ENCODE data around the gene TAS2R20.

Gene TAS2R20

DNA sequence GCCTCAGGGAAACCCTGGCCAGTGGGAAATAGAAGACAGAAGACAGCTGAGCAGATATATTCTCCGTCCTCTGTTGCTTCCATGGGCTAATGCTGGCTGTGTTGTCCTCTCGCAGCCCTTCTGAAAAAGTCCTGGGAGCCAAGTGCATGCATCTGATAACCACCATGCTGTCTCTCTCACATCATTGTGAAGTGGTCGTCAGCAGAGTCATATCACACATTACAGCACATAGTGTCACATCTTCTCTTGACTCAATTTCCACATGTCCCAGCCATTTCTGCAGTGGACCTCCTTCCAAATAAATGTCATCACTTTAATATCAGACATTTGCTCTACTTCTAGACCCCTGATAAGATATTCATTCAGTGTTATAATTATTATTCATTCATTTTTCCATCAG lies 3.8 kb downstream of the TAS2R20 start:
- no peak for ATAC-seq
- TF ChIP-seq, protein P1, sequence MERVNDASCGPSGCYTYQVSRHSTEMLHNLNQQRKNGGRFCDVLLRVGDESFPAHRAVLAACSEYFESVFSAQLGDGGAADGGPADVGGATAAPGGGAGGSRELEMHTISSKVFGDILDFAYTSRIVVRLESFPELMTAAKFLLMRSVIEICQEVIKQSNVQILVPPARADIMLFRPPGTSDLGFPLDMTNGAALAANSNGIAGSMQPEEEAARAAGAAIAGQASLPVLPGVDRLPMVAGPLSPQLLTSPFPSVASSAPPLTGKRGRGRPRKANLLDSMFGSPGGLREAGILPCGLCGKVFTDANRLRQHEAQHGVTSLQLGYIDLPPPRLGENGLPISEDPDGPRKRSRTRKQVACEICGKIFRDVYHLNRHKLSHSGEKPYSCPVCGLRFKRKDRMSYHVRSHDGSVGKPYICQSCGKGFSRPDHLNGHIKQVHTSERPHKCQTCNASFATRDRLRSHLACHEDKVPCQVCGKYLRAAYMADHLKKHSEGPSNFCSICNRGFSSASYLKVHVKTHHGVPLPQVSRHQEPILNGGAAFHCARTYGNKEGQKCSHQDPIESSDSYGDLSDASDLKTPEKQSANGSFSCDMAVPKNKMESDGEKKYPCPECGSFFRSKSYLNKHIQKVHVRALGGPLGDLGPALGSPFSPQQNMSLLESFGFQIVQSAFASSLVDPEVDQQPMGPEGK (CRISPR knock-in tag; IDR thresholded peaks at IDR 0.05; ENCODE audit: borderline replicate concordance): no peak
- no peak for TF ChIP-seq ARNTL (CRISPR knock-in tag; IDR thresholded peaks at IDR 0.05; ENCODE audit: borderline replicate concordance, low read depth)
- no peak for TF ChIP-seq BACH2 (CRISPR knock-in tag; IDR thresholded peaks at IDR 0.05; ENCODE audit: borderline replicate concordance)
- TF ChIP-seq OSR1 (CRISPR knock-in tag; IDR thresholded peaks at IDR 0.05): no peak
- TF ChIP-seq, protein P2, sequence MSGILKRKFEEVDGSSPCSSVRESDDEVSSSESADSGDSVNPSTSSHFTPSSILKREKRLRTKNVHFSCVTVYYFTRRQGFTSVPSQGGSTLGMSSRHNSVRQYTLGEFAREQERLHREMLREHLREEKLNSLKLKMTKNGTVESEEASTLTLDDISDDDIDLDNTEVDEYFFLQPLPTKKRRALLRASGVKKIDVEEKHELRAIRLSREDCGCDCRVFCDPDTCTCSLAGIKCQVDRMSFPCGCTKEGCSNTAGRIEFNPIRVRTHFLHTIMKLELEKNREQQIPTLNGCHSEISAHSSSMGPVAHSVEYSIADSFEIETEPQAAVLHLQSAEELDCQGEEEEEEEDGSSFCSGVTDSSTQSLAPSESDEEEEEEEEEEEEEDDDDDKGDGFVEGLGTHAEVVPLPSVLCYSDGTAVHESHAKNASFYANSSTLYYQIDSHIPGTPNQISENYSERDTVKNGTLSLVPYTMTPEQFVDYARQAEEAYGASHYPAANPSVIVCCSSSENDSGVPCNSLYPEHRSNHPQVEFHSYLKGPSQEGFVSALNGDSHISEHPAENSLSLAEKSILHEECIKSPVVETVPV (CRISPR knock-in tag; IDR thresholded peaks at IDR 0.05): no peak
- TF ChIP-seq RARB (CRISPR knock-in tag; IDR thresholded peaks at IDR 0.05): no peak
- TF ChIP-seq, protein P3, sequence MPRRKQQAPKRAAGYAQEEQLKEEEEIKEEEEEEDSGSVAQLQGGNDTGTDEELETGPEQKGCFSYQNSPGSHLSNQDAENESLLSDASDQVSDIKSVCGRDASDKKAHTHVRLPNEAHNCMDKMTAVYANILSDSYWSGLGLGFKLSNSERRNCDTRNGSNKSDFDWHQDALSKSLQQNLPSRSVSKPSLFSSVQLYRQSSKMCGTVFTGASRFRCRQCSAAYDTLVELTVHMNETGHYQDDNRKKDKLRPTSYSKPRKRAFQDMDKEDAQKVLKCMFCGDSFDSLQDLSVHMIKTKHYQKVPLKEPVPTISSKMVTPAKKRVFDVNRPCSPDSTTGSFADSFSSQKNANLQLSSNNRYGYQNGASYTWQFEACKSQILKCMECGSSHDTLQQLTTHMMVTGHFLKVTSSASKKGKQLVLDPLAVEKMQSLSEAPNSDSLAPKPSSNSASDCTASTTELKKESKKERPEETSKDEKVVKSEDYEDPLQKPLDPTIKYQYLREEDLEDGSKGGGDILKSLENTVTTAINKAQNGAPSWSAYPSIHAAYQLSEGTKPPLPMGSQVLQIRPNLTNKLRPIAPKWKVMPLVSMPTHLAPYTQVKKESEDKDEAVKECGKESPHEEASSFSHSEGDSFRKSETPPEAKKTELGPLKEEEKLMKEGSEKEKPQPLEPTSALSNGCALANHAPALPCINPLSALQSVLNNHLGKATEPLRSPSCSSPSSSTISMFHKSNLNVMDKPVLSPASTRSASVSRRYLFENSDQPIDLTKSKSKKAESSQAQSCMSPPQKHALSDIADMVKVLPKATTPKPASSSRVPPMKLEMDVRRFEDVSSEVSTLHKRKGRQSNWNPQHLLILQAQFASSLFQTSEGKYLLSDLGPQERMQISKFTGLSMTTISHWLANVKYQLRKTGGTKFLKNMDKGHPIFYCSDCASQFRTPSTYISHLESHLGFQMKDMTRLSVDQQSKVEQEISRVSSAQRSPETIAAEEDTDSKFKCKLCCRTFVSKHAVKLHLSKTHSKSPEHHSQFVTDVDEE (CRISPR knock-in tag; IDR thresholded peaks at IDR 0.05): no peak
- no peak for TF ChIP-seq GLIS3 (CRISPR knock-in tag; IDR thresholded peaks at IDR 0.05)
- no peak for TF ChIP-seq ZNF8 (CRISPR knock-in tag; IDR thresholded peaks at IDR 0.05)
- TF ChIP-seq, protein P4, sequence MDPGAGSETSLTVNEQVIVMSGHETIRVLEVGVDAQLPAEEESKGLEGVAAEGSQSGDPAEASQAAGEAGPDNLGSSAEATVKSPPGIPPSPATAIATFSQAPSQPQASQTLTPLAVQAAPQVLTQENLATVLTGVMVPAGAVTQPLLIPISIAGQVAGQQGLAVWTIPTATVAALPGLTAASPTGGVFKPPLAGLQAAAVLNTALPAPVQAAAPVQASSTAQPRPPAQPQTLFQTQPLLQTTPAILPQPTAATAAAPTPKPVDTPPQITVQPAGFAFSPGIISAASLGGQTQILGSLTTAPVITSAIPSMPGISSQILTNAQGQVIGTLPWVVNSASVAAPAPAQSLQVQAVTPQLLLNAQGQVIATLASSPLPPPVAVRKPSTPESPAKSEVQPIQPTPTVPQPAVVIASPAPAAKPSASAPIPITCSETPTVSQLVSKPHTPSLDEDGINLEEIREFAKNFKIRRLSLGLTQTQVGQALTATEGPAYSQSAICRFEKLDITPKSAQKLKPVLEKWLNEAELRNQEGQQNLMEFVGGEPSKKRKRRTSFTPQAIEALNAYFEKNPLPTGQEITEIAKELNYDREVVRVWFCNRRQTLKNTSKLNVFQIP (CRISPR knock-in tag; IDR thresholded peaks at IDR 0.05; ENCODE audit: borderline replicate concordance, low read depth): no peak

DNA sequence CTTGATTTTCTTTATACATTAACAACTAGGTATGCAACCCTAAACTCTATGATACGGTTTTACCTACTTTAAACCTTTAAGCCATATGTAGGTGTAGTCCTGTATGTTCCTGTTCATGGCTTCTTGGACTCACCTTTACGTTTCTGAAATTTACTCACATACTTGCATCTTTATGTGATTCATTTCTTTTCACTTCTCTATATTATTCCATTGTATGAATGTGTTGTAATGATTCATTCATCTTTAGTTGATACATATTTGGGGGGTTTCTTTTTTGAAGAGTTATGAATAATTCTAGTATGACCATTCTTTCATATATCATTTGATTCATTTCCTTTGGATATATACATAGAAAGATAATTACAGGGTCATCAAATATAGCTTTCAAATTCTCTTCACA lies 9.0 kb downstream of the TAS2R20 start:
- ATAC-seq: no peak
- TF ChIP-seq TOX (CRISPR knock-in tag; IDR thresholded peaks at IDR 0.05; ENCODE audit: borderline replicate concordance) (no peak), ZC3H10 (CRISPR knock-in tag; IDR thresholded peaks at IDR 0.05) (no peak), PPARA (CRISPR knock-in tag; IDR thresholded peaks at IDR 0.05; ENCODE audit: borderline replicate concordance) (no peak), TCF4 (CRISPR knock-in tag; IDR thresholded peaks at IDR 0.05; ENCODE audit: borderline replicate concordance) (no peak), ZNF8 (CRISPR knock-in tag; IDR thresholded peaks at IDR 0.05) (no peak), ZNF565 (CRISPR knock-in tag; conservative IDR thresholded peaks at IDR 0.05; ENCODE audit: low read depth) (no peak)
- TF ChIP-seq, protein P4 (CRISPR knock-in tag; IDR thresholded peaks at IDR 0.05; ENCODE audit: borderline replicate concordance, low read depth): no peak
- TF ChIP-seq, protein P1 (CRISPR knock-in tag; IDR thresholded peaks at IDR 0.05; ENCODE audit: borderline replicate concordance): no peak
- TF ChIP-seq, protein P3 (CRISPR knock-in tag; IDR thresholded peaks at IDR 0.05): no peak
